ENCODE measurements around the gene PDE11A.
"Not testable (repeated sequence)": the region's sequence is repeated elsewhere in the genome, so short reads cannot be mapped to it uniquely, and the experiment has no call there.

The PDE11A gene

DNA sequence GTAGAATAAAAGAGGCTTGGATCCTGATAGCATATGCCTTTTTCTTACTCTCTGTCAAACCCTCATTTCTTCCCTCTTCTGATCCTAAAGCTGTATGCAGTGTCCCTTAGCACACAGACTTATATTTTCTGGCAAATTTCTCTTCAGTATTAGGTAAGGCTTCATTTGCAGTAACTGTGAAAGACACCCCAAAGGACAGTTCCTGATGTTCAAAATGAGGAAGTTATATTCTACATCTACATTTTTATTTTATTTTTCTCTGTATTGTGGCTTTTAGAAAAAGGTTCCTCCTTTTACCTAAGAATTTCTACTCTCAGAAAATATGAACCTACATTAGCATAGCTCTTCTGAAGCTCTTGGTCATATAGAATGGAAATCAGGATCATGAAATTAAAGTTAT lies 261.7 kb downstream of the PDE11A start:
- DNase-seq, result no peak

DNA sequence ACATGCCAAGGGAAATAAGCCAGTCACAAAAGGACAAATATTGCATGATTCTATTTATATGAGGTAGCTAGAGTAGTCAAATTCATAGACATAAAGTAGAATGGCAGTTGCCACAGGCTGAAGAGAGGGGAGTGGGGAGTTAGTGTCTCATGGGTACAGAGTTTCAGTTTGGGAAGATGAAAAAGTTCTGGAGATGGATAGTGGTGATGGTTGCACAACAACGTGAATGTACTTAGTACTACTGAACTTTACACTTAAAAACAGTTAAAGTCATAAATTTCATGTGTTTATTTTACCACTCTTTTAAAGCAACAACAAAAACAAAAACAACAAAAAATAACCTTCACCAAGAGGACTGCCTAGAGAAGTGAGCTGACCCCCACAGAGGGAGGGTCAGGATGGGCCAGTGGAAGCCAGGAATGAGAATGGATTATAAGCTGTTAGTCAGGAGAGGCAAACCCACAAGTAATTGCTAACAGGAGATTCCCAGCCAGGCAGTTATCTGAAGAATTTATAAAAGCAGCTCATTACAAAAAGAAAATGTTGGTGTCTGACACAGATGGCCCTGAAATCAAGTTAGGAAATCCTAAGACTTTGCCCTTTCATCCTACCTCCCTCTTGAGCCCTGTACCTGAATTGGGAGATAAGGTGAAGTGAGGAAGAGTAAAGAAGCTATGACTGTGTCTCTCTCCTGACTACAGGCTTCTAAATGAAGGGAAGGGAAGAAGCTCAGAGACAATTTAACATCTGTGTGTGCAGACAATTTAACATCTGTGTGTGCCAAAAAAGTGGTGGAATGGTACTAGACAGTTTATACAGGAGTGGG lies 263.4 kb downstream of the PDE11A start:
- no peak for DNase-seq

GRCh38 chr2:177806025-177806424 lies 266.6 kb downstream of the PDE11A start:
- DNase-seq, result no peak

DNA sequence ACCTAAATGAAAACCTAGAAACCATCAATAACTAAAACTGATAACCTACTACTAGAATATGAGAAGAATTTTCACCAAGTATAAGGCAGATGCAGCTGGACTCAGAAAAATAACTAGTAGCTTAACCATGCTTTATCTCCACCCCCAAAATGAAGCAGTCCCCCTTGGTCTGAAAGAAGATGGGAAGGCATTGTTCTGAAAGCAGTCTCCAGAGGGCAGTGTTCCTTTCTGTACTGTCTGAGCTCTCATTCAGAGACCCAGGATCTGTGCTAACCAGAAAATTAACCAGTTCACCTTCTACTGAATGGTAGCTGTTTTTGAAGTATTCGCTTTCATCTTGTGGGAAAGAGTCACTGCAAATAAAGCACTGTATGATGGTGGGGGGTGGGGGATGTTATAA lies 273.0 kb downstream of the PDE11A start:
- no peak for DNase-seq

GRCh38 chr2:177797808-177798207 lies 274.8 kb downstream of the PDE11A start:
- DNase-seq, result no peak

GRCh38 chr2:177796654-177797415 lies 275.7 kb downstream of the PDE11A start:
- DNase-seq, result no peak

GRCh38 chr2:177796011-177796410 lies 276.6 kb downstream of the PDE11A start:
- DNase-seq, result no peak

DNA sequence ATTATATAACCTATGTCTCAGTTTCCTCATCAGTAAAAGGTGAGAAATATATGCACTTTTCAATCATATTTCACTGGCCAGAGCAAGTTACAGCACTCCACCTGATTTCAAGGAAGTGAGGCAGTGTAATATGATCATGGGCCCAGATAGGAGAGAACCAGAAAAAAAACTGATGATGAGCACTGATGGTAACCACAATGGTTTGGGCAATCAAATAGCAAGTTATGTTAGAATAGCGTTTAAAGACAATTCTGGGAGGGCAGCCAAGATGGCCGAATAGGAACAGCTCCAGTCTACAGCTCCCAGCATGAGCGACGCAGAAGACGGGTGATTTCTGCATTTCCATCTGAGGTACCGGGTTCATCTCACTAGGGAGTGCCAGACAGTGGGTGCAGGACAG lies 287.4 kb downstream of the PDE11A start:
- DNase-seq, result not testable (repeated sequence)

DNA sequence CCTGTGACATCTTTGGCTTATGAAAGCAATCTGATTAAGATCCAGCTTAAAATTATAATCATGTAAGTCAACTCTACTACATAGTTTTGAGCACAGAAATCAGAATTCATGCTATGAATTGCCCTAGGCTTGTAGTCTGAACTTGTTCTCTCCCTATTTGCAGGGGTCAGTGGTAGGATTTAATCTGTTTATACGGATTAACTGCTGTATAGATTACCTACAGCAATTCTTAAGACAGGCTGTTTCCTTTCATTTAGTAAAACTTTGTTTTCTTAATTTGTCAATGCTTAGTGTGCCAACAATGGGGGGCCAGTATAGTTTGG lies 287.9 kb downstream of the PDE11A start:
- no peak for DNase-seq

GRCh38 chr2:177783835-177784744 lies 288.5 kb downstream of the PDE11A start:
- DNase-seq, result no peak

GRCh38 chr2:177783091-177783490 lies 289.5 kb downstream of the PDE11A start:
- DNase-seq, result no peak

DNA sequence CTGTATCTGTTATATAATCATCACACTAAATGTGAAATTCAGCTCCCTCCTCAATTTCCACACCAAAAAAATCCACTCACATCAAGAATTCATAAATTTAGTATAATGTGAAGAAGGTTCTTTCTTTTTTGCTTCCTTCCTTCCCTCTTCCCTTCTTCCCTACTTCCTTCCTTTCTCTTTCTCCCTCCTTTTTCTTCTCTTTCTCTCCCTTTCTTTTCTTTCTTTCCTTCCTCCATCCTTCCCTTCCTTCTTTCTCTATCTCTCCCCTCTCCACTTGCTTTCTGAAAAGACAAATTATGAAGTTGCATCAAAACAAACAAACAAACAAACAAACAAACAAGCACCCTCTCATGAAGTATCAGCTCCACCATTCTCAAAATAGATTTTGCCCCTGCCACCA lies 290.0 kb downstream of the PDE11A start:
- DNase-seq, result no peak

DNA sequence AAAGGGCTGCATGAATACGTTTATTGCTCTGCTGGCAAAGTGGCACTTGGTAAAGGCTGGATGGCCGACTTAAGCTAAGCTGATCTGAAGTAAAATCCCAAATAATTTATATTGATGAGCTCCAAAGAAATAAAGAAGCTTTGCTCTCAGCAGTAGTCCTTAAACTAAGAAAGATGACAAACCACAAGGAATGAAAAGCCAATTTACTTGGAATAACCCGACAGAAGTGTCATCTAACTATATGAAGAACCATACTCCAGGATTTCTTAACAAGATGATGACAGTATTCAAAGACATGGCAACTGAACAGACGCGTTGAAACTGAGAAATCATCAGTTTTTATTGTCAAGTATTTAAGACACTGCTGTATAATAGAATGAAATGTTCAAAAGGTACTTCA lies 294.1 kb downstream of the PDE11A start:
- no peak for DNase-seq

GRCh38 chr2:177772529-177772928 lies 300.0 kb downstream of the PDE11A start:
- DNase-seq, result no peak

DNA sequence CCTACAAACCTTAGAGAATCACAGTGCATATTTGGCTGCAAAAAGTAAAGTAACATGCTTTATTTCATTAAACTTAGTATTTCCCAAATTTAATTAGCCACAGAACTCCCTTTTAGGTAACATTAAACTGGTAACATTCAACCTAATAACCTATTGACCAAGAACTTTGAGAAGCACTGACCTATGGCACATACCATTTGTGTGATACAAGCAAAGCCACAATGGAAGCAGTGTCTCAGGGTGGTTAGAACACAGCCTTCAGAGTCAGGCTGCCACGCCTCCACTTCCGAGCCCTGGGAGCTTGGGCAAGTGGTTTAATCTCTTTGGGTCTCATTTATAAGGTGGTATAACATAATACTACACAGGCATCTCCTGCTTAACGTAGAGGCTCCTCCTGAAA lies 301.4 kb downstream of the PDE11A start:
- no peak for DNase-seq

GRCh38 chr2:177767768-177768167 lies 304.8 kb downstream of the PDE11A start:
- no peak for DNase-seq

GRCh38 chr2:177765698-177766097 lies 306.9 kb downstream of the PDE11A start:
- DNase-seq, result no peak

DNA sequence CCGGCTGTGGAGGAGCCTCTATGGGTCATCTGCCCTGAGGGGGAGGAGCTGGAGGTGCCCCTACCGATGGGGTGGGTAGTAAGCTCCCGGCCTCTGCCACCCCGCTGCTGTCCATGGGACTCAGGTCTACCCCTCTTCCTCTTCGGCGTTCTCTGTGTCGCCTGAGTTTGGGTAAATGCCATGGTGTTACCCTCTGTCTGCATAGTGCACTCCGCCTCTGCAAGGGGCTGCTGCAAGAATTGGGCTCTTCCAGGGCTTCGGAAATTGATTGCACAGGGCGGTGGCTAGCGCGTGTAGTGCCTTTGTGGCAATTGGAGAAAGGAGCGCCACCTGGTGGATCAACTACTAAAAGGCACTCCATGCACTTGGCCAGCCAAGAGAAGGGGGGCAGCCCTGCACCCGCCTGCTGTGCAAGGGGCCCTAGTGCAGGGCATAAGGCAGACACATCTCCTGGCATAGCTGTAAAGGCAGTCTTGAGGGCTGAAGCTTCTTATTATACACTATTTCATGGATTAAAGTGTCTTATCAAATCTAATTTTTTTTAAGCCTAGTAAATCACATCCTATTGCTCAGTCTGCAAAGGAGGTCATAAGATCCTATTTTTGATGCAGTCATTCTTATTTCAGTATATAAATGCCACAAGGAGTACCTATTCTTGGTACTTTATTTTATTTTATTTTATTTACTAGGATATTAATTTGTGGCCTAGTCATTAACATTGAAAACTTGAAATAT lies 308.9 kb downstream of the PDE11A start:
- no peak for DNase-seq

- no peak for DNase-seq
Observed at GRCh38 chr2:177759443-177759842, 313.1 kb downstream of the PDE11A start.

- DNase-seq, result no peak
Observed at GRCh38 chr2:177758591-177759371, 313.8 kb downstream of the PDE11A start.

DNA sequence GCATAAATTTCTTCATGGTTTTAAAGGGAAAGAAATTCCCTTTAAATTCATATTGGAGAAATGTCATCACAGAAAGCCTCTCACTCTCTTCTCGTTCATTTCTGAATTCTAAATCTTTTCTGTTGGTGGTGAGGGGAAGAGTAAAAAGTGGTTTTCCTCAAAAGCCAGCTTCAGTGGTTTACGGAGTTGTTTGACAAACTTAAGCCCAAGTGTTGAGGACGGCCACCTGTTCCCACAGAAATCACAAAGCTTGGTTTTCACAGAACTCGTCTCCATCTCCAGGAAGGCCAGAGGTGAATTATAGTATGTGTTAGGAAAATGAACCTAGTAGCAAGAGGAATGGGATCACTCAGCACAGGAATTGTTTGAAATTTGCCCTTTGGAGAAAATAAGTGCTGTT lies 316.2 kb downstream of the PDE11A start:
- no peak for DNase-seq

GRCh38 chr2:177754492-177754873 lies 318.1 kb downstream of the PDE11A start:
- DNase-seq, result no peak

Data from NCI-H1417 treated with DMSO at 0.1 percent for 48 hours (cell line).